MM.1S (cell line): ENCODE data around the gene LAMB2.

Experiments used
- DNase-seq: peaks from one replicate; pipeline ENCODE4 v3.0.0-alpha.2; 2015
- H2AFZ ChIP-seq: fragments of 300-600 bp; sonication (generic); 2 replicates; pipeline ENCODE4 v1.6.0; 2016; ENCODE audit warnings: antibody characterized with exemption, low read length
- H3F3A ChIP-seq: fragments of 300-600 bp; sonication (generic); 2 replicates; pipeline ENCODE4 v1.6.1; 2016; ENCODE audit warnings: mild to moderate bottlenecking, antibody characterized with exemption, low read length, moderate library complexity, mixed read lengths; ENCODE audit not compliant: insufficient read depth
- H3K27ac ChIP-seq: fragments of 300-600 bp; sonication (generic); 2 replicates; pipeline ENCODE4 v1.5.1; 2016; ENCODE audit warnings: mild to moderate bottlenecking, low read length
- H3K27me3 ChIP-seq: fragments of 300-600 bp; sonication (generic); replicated peaks from 2 replicates; pipeline ENCODE4 v1.6.0; 2016; ENCODE audit warnings: low read length; ENCODE audit not compliant: insufficient read depth
- H3K36me3 ChIP-seq: fragments of 300-600 bp; sonication (generic); replicated peaks from 2 replicates; pipeline ENCODE4 v1.6.1; 2016; ENCODE audit warnings: mild to moderate bottlenecking, low read length, mixed read lengths; ENCODE audit not compliant: insufficient read depth
- H3K4me1 ChIP-seq: fragments of 300-600 bp; sonication (generic); 2 replicates; pipeline ENCODE4 v1.6.1; 2016; ENCODE audit warnings: low read length, mixed read lengths
- H3K4me2 ChIP-seq: fragments of 300-600 bp; sonication (generic); 2 replicates; pipeline ENCODE4 v1.6.0; 2016; ENCODE audit warnings: low read depth, low read length
- H3K4me3 ChIP-seq: fragments of 300-600 bp; sonication (generic); 2 replicates; pipeline ENCODE4 v1.5.1; 2016; ENCODE audit warnings: low read length, mixed read lengths
- H3K79me2 ChIP-seq: fragments of 300-600 bp; sonication (generic); 2 replicates; pipeline ENCODE4 v1.6.1; 2016; ENCODE audit warnings: mixed run types, low read length, mixed read lengths
- H3K9ac ChIP-seq: fragments of 300-600 bp; sonication (generic); 2 replicates; pipeline ENCODE4 v1.6.1; 2016; ENCODE audit warnings: low read length, mixed read lengths
- H3K9me2 ChIP-seq: fragments of 300-600 bp; sonication (generic); replicated peaks from 2 replicates; pipeline ENCODE4 v1.6.1; 2016; ENCODE audit warnings: mild to moderate bottlenecking, low read length, mixed read lengths; ENCODE audit not compliant: insufficient read depth
- H3K9me3 ChIP-seq: fragments of 300-600 bp; sonication (generic); replicated peaks from 2 replicates; pipeline ENCODE4 v1.6.1; 2016; ENCODE audit warnings: mild to moderate bottlenecking, low read length, mixed read lengths; ENCODE audit not compliant: insufficient read depth
- H4K20me1 ChIP-seq: fragments of 300-600 bp; sonication (generic); 2 replicates; pipeline ENCODE4 v1.6.1; 2016; ENCODE audit warnings: mild to moderate bottlenecking, low read length, moderate library complexity, mixed read lengths; ENCODE audit not compliant: insufficient read depth
- EZH2 ChIP-seq: fragments of 300-600 bp; sonication (generic); optimal IDR thresholded peaks from 2 replicates; pipeline ENCODE3; 2017; ENCODE audit warnings: low read depth, mild to moderate bottlenecking, antibody characterized with exemption, low read length, mixed read lengths
- EZH2phosphoT487 ChIP-seq: fragments of 300-600 bp; sonication (generic); IDR thresholded peaks from 2 replicates; pipeline ENCODE4 v1.6.1; 2018; ENCODE audit warnings: antibody characterized with exemption, low read length
- TF ChIP-seq, protein P1 (sequence below): fragments of 300-600 bp; sonication (generic); IDR thresholded peaks from 2 replicates; pipeline ENCODE4 v1.5.1; 2016; ENCODE audit warnings: antibody characterized with exemption, low read length, mixed read lengths

LAMB2 gene

DNA sequence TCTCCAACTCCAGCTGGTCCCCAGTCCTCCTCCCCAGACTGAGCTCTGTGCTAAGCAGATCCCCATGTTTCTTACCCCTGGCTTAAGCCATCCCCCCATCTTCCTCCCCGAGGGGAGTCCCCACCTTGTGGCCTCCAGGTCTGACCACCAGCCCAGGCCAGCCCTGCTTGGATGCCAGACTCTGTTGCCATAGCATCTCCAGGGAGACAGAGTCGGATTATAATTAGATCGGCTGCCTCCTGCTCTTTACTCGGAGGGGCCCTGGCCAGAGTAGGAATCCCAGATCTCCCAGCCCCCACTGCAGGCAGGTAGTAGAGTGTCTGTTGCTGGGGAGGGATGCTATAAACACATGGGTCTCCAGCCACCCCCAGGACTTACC is 40.9 kb upstream of the LAMB2 start:
- no peak for DNase-seq
- H3K79me2 ChIP-seq = no peaks in the 10 kb centered on the region
- no peaks in the 10 kb centered on the region for H3K9me2 ChIP-seq
- no peak overlapping the region for H3K4me3 ChIP-seq
- H4K20me1 ChIP-seq = no peaks in the 10 kb centered on the region
- H3K4me1 ChIP-seq = no peaks in the 10 kb centered on the region
- no peak overlapping the region for H3K9ac ChIP-seq
- H3K27ac ChIP-seq = no peak overlapping the region
- no peak overlapping the region for H3K4me2 ChIP-seq
- no peak overlapping the region for H2AFZ ChIP-seq
- TF ChIP-seq EZH2phosphoT487 (no peak), EZH2 (no peak)
- TF ChIP-seq, protein P1, sequence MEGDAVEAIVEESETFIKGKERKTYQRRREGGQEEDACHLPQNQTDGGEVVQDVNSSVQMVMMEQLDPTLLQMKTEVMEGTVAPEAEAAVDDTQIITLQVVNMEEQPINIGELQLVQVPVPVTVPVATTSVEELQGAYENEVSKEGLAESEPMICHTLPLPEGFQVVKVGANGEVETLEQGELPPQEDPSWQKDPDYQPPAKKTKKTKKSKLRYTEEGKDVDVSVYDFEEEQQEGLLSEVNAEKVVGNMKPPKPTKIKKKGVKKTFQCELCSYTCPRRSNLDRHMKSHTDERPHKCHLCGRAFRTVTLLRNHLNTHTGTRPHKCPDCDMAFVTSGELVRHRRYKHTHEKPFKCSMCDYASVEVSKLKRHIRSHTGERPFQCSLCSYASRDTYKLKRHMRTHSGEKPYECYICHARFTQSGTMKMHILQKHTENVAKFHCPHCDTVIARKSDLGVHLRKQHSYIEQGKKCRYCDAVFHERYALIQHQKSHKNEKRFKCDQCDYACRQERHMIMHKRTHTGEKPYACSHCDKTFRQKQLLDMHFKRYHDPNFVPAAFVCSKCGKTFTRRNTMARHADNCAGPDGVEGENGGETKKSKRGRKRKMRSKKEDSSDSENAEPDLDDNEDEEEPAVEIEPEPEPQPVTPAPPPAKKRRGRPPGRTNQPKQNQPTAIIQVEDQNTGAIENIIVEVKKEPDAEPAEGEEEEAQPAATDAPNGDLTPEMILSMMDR = no peak
- no peaks in the 10 kb centered on the region; the same call in 1 of the 2 replicates for H3K27me3 ChIP-seq
- no peaks in the 10 kb centered on the region for H3F3A ChIP-seq
- no peaks in the 10 kb centered on the region for H3K36me3 ChIP-seq
- no peaks in the 10 kb centered on the region for H3K9me3 ChIP-seq

DNA sequence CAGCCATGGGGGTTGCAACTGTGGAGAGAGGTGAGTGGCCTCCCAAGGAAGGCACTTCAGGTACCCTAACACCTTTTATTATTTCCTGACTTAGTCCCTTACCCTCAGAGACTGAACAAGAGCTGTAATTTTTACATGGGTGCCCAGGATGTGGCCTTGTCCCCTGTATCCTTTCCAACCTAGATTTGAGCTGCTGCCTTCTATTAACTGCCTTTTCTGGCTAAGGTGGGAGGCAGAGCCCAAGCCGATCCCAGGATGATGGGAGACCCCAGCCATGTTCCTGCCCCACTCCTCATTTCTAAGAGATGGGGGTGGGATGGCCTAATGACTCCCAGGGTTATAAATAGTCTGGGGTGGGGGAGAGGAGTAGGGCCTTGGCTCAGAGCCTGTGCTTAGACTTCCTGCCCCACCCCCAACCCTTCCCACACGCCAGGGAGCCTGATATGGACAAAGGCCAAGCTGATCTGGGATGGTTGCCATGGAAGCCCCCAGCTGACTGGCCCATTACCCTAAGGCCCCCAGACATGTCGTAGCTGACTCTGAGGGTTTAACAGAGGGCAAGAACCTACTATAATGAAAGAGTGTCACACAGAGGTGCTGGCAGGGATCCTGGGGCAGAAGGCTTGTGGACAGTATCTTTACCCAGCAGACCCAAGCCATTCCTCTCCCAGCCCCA is 40.4 kb upstream of the LAMB2 start:
- no peaks in the 10 kb centered on the region for H3K4me1 ChIP-seq
- H4K20me1 ChIP-seq = no peaks in the 10 kb centered on the region
- no peak overlapping the region for H3K4me3 ChIP-seq
- H3K79me2 ChIP-seq = no peaks in the 10 kb centered on the region
- H3K9ac ChIP-seq = no peak overlapping the region
- no peaks in the 10 kb centered on the region for H3K9me2 ChIP-seq
- no peak for DNase-seq
- H3F3A ChIP-seq = no peaks in the 10 kb centered on the region
- no peak overlapping the region for H2AFZ ChIP-seq
- no peaks in the 10 kb centered on the region for H3K36me3 ChIP-seq
- H3K4me2 ChIP-seq = no peak overlapping the region
- TF ChIP-seq EZH2phosphoT487 = no peak
- TF ChIP-seq, protein P1 = no peak
- TF ChIP-seq EZH2 = no peak
- H3K9me3 ChIP-seq = no peaks in the 10 kb centered on the region
- no peak overlapping the region for H3K27ac ChIP-seq
- H3K27me3 ChIP-seq = no peaks in the 10 kb centered on the region; the same call in 1 of the 2 replicates

DNA sequence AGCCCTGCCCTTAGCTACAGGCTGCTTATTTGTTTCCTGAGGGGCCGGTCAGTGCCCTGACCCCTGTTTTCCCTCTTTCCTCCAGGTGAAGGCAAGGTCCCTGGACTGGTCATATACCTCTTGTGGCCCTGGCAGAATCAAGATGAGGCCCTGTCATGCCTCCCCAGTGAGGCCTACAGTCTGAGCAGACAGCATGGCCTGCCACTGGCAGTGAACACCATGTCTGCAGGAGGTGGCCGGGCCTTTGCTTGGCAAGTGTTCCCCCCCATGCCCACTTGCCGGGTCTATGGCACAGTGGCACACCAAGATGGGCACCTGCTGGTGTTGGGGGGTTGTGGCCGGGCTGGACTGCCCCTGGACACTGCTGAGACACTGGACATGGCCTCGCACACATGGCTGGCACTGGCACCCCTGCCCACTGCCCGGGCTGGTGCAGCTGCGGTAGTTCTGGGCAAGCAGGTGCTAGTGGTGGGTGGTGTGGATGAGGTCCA is 39.7 kb upstream of the LAMB2 start:
- Histone ChIP-seq H3K4me2 (no peak overlapping the region), H2AFZ (no peak overlapping the region), H3K4me3 (no peak overlapping the region), H3F3A (no peaks in the 10 kb centered on the region), H3K4me1 (no peaks in the 10 kb centered on the region), H4K20me1 (no peaks in the 10 kb centered on the region), H3K27ac (no peak overlapping the region), H3K36me3 (no peaks in the 10 kb centered on the region), H3K9me2 (no peaks in the 10 kb centered on the region), H3K9ac (no peak overlapping the region), H3K79me2 (no peaks in the 10 kb centered on the region), H3K27me3 (no peaks in the 10 kb centered on the region; the same call in 1 of the 2 replicates), H3K9me3 (no peaks in the 10 kb centered on the region)
- TF ChIP-seq EZH2phosphoT487 (no peak), EZH2 (no peak)
- TF ChIP-seq, protein P1 = no peak
- DNase-seq = no peak
